HT1080 (cell line): ENCODE measurements around the gene UGT1A3. TPM values are rescaled to one million over a fixed set of nuclear protein-coding genes. Genes with fewer than 3 reads are reported as not detected.

Source experiments
- DNase-seq: peaks from one replicate; pipeline ENCODE4 v3.0.0-alpha.2; 2015; ENCODE audit warnings: low read depth
- total RNA-seq: library from RNA; depleted of rRNA; stranded (reverse); fragments of >200 nt; shearing (Covaris generic); gene quantifications from 2 replicates; pipeline ENCODE4 v1.2.3, GENCODE V29; 2014; rRNA removed

UGT1A3 gene
- total RNA-seq, 1 experiment from 2014 or later, result not detected

DNA sequence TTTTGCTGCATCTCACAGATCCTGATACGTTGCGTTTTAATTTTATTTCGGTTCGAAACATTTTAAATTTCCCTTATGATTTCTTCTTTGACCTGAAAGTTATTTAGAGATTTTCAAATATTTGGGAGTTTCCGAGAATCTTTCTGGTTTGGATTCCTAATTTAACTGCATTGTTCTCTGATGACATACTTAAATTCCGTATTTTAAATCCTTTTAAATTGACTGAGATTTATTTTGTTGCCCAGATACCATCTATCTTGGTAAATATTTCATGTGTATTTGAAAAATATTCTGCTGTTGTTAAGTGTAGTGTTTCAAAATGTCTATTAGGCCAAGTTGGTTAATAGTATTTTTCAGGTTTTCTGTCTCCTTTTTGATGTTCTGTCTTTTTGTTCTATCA is 87.0 kb downstream of the UGT1A3 start:
- DNase-seq, result no peak

DNA sequence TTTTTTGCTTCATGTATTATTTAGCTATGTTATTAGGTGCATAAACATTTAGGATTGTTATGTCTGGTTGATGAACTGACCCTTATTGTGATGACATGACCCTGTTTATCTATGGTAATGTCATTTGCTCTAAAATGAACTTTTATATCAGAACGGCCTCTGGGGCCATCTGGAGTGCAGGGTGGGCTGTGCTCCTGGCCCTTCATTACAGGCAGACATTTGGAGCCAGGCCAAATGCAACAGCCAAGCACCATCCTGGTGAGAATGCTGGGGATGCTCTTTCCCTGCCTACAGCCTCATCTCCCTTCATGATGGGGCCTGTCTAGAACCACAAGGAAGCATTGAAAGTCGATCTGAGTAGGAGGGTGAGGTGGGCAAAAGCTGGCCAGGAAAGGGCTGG is 87.5 kb downstream of the UGT1A3 start:
- DNase-seq, result no peak

DNA sequence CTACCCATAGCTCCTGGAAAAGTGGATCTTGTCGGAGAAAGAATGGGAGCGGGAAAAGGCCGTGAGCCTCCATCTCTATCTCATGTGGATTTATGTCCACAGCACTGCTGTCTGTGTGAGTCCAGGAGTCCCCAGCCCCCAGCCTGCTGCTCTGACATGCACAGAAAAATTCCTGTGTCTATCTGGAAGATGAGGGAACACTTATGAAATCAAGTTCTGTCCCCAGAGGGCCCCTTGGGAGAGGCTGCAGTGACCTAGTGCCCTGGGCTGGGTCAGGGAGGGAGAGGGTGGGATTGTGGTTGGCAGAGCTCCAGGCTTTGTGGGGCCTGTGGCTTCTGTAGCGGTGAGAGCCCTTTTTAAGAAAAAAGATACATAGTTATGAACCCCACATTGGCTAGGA is 87.9 kb downstream of the UGT1A3 start:
- no peak for DNase-seq

DNA sequence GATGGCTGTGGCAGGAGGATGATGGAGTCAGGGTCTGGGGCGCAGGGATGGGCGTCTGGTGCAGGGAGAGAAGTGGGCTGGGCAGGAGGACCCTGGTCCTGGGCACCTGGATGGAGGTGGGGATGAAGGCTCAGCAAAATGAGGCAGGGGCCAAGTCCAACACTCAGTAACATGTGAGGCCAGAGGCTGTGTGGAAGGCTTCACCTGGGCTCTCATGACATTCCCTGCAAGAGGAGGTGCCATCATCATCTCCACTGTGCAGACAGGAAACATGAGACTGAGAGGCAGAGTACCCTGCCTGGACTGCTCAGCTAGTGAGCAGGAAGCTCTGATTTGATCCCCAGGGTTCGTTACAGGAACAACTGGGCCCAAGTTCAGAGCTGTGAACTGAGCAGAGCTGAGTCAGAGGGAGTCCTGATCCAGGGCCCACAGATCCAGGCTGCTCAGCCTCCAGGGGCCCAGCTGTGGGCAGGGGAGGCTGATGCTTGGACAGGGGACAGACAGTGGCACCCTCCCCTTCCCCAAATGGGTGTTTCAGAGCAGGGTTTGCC is 88.6 kb downstream of the UGT1A3 start:
- no peak for DNase-seq

DNA sequence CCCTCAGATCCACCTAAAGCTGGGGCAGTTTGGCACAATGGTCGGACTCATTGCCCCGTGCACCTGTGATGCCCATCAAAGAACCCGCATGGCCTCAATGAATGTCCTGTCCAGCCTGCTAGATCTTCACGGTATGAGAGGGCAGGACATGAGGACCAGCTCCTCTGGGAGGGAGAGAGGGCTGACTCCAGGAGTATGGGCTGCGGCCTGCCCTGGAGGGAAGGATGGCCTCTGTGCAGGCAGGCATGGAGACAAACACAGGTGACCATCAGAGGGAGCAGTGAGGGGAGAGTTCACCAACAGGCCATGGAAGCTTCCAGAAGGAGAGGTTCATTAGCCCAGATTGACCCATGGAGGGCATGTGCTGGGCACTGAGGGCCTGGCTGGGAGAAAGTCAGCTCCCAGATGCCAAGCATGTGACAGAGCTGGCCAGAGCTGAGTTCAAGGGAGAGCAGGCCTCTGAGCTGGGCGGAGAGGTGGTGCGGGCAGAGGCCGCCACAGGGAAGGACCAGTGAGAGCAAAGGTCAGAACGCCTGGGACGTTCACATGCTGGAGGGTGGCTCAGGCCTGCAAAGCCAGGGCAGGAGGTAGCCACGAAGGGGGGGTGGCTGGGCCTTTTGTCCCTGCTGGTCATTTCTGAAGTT is 89.3 kb downstream of the UGT1A3 start:
- DNase-seq, result no peak

DNA sequence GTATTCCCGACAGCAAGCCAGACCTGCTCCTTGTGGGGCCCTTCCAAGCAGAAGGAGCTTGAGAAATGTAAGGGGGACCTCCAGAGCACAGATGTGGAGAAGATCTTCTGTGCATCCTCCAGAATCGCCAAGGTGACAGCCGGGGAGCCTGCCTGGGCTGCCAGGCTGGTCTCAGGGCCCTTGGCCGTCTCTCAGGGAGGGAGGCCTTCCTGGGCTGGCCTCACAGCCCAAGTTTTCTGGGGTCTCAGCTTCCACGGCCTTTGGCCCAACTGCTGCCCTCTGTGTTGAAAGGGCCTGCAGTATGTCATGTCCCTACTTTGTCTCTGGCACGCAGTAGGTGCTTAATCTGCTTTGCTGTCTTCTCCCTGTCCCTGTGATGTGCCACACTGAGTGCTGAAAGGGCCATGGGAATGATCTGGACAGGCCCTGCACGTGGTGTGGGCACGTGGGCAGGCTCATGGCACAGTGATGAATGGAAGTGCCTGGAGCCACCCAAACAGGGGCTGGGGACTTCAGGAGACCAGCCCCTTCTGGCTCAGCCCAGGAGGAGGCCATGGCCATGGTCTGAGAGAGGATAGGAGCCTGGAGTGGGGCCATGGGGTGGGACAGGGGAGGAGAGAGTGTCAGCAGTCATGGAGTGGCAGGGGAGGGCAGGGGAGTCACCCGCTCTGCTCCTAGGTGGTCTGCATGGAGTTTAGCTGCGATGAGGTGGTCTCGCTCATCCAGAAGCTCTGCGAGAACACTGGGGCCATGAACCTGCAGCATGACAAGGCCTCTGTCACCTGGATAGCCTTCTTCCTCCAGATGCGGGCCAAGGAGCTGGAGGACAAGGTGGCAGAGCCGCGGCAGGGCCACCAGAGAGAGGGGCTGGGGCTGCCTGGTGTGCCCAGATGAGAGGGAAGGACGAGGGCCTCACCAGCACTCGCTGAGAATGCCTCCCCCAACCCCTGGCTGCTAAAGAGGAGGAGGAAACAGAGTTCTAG is 90.1 kb downstream of the UGT1A3 start:
- no peak for DNase-seq

DNA sequence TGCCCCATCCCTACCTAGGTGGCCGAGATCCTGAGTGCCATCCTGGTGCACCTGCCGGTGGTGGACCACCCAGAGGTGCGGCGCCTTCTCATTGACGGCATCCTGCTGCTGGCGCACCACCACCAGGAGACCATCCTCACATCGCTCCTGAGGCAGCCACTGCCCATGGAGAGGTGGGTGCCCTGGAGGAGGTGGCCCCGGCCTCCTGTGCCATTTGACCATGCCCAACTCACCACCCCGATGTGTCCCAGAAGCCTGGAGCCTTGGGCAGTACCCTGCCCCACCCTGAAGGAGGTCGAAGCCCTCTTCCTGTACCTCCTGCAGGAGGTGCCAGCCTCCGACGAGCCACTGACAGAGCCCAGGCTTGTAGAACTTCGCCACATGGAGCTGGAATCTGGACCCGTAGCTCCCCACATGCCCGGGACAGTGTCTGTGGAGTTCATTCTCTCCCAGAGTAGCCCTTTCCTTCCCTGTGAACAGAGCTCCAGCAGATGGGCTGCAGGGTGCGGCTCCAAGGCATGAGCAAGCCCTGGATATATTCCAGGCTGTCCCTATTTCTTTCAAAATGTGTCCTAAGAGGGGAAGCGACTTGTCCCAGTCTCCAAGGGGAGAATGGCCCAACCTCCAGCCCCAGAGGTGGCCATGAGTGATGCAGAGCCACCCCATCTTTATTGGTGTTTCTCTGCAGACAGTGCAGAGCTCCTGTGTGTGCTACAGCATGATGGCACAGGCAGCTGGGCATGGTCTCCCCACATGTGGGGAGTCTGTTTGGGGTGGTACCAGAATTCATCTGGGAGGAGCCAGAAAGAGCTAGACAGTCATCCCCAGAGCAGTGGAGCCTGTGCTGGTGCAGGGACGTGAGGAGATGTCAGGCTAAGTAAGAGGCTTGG is 91.3 kb downstream of the UGT1A3 start:
- no peak for DNase-seq

DNA sequence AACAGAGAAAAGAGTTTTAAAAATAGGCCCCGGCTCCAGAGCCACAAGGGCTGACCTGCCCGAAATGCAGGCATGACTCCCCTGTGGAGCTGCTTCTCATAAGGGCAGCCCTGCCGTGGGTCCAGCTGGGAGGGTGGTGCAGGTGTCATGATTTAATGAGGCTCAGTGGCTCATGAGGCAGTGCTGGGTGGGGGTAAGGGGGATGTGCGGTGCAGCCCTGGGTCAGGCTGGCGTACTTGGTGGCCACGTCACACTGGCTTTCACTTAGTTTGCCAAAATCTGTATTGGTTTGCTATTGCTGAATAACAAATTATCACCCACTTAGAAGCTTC is 91.9 kb downstream of the UGT1A3 start:
- no peak for DNase-seq

DNA sequence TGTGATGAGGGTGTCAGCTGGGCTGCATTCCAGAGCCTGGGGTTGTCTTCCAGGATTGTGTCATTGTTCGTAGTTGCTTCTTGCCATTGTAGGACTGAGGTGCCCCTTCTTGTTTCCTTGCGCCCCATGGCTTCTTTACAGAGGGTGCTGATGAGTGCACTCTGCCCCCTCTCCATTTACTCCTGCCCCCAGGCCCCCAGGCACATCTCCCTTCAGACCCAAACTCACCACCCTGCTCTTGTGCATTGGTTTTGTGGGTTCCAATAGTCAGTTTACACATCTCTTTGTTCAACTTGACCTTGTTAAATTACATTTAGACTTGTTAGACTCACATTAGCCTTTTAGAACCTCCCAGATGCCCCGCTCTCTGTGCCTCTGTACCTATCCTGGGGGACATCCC is 92.4 kb downstream of the UGT1A3 start:
- DNase-seq, result no peak

DNA sequence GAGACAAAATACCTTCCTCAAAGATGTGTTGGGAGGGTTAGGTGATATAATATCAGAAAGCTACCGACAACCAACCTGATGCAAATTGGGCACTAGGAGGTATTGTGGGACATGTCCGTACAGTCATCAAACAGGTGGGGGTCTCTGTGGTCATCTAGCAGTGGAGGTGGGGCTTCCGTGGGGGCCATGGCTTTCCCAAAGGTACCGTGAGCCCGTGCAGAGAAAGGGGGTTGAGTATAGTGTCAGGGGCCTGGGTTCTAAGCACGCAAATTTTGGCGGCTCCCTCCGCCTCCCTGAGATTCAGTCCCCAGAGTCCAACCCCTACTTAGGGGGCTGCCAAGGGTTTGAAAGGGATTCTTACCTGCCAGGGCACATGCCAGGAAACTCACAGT is 92.9 kb downstream of the UGT1A3 start:
- no peak for DNase-seq

DNA sequence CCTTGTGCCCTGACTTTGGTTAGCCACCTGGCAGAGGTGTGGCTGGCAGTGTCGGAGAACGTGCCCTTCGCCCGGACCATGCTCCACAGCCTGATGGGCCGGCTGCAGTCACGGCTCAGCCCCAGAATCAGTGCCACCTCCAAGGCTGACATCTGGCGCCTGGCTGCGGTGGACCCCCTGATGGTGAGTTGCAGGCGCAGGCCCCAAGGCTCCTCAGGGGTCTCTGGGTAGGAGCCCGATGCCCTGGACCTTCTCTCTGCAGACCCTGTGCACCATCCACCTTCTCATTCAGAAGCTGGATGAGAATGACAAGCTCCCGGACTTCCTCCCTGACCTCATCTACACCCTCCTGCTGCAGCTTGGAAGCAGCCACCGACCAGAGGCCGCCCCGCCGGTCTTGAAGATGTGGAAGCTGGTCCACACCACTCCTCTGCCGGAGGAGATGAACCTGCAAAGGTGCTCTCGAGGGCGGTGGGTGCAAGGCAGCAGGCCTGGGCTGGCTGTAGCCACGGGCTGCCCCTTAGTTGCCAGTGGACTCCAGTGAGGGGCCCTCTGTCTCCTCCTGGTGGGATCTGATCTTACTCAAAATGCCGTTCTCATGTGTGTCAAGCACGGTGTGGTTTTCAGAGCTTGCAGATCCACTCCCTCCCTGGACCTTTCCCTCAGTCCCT is 93.4 kb downstream of the UGT1A3 start:
- no peak for DNase-seq

Other genes with a start within 250 kb of the UGT1A3 start
- gene USP40, start 162.3 kb upstream of the UGT1A3 start, total RNA-seq, result 27.8 and 28.0 TPM in 2 replicates
- not detected in 2 replicates for gene UGT1A8, start 111.4 kb upstream of the UGT1A3 start, total RNA-seq
- not detected in 2 replicates for gene UGT1A10, start 92.6 kb upstream of the UGT1A3 start, total RNA-seq
- not detected in 2 replicates for gene UGT1A9, start 57.1 kb upstream of the UGT1A3 start, total RNA-seq
- gene UGT1A7, start 47.1 kb upstream of the UGT1A3 start, total RNA-seq, result not detected in 2 replicates
- gene UGT1A6, start 36.2 kb upstream of the UGT1A3 start, total RNA-seq, result not detected in 2 replicates
- gene UGT1A5, start 16.1 kb upstream of the UGT1A3 start, total RNA-seq, result not detected in 2 replicates
- not detected in 2 replicates for gene UGT1A4, start 10.3 kb upstream of the UGT1A3 start, total RNA-seq
- gene UGT1A1, start 31.2 kb downstream of the UGT1A3 start, total RNA-seq, result not detected in 2 replicates
- not detected in 2 replicates for gene MROH2A, start 49.3 kb downstream of the UGT1A3 start, total RNA-seq
- 89.0 and 101 TPM in 2 replicates for gene HJURP, start 125.5 kb downstream of the UGT1A3 start, total RNA-seq
- gene TRPM8, start 188.3 kb downstream of the UGT1A3 start, total RNA-seq, result 0.07 and 1.3 TPM in 2 replicates